HS-27A (cell line): ENCODE results near the gene MARCHF7.
A peak's percentile ranks its signal among the peaks of the same experiment; 100 is the strongest.
"Not testable (repeated sequence)": the region's sequence is repeated elsewhere in the genome, so short reads cannot be mapped to it uniquely, and the experiment has no call there.

Experiments
- DNase-seq: peaks from one replicate; pipeline ENCODE4 v3.0.0-alpha.2; 2012; ENCODE audit warnings: low read depth, missing footprints

The MARCHF7 gene

GRCh38 chr2:159712143-159712928 is at the start of gene MARCHF7:
Gene MARCHF7 (plus strand): TSS chr2:159712506. CDS start chr2:159729023, 16,517 bp downstream.
- peak; percentile 63 for DNase-seq

- not testable (repeated sequence) for DNase-seq
Measured at GRCh38 chr2:159667423-159667822, 44.9 kb upstream of the MARCHF7 start.

GRCh38 chr2:159671047-159671446 is 41.3 kb upstream of the MARCHF7 start:
- no peak for DNase-seq

DNA sequence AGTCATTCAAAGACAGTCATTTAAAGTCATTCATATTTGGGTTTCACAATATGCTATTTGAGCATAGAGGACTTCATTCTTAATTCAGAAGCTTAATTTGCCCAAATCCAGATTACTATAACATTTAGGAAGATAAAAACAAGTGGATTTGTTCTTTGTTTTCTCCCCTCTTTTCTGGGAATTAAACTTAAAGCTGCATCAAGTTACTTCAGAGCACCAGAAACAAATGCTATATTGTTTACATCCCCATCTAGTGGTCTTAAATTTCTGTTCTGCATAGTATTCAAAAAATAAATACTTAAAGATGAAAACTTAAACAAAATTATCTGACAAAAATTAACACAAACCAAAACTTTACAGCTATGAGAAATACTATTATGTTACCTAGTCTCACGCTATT is 34.7 kb upstream of the MARCHF7 start:
- no peak for DNase-seq

- no peak for DNase-seq
Measured at GRCh38 chr2:159680692-159681091, 31.6 kb upstream of the MARCHF7 start.

DNA sequence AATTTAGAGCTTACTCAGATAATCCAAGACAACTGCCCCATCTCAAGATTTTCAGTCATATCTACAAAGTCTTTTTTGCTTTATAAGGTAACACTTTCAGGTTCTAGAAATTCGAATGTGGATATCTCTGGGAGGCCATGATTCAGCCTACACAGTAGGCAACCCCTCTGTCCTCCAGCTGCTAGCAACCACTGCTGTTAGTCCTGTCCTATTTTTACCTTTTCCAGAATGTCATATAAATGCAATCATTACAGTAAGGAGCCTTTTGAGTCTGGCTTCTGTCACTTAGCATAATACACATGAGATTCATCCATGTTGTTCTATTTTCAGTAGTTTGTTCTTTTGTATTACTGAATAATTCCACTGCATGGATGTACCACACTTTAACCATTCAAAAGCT is 28.5 kb upstream of the MARCHF7 start:
- DNase-seq = no peak

GRCh38 chr2:159684796-159685195 is 27.5 kb upstream of the MARCHF7 start:
- peak; percentile 29 for DNase-seq

DNA sequence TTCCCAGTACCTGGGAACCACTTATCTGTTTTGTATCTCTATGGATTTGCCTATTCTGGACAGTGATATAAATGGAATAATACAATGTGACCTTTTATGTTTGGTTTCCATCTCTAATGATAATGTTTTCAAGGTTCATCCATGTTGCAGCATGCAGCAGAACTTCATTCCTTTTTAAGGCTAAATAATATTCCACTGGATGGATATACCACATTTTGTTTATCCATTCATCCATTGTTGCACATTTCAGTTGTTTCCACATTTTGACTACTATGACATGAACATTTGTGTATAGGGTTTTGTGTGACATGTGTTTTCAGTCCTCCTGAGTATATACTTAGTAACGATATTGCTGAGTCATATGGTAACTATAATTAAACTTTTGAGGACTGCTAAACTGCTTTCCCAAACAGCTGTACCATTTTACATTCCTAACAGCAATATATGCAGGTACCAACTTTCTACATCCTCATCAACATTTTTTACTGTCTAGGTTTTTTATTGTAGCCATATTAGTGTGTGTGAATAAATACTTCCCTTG is 17.7 kb upstream of the MARCHF7 start:
- DNase-seq = no peak

DNA sequence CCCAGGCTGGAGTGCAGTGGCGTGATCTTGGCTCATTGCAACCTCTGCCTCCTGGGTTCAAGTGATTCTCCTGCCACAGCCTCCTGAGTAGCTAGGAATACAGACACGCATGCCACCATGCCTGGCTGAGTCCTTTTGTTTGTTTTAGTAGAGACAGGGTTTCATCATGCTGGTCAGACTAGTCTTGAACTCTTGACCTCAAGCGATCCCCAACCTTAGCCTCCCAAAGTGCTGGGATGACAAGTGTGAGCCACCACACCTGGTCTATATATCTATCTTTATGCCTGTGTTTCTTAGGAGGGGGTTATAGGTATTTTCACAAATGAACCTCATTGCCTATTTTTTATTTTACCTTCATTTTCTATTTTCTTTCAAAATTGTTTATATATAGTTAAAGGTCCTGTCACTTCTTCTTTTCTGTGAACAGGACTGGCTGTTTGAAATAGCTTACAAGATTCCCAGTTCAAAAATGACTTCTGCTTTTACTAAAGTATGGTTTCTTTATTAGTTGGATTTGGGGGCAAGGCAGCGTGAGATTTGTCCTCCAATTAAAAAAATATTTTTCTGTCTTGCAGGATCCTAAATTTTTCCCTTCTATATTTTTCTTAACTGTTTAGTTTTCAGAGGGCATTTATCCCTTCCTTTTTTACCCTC is 16.4 kb upstream of the MARCHF7 start:
- no peak for DNase-seq

- DNase-seq = no peak
Measured at GRCh38 chr2:159703491-159703890, 8.8 kb upstream of the MARCHF7 start.

GRCh38 chr2:159706385-159706980 is 5.8 kb upstream of the MARCHF7 start:
- no peak for DNase-seq

DNA sequence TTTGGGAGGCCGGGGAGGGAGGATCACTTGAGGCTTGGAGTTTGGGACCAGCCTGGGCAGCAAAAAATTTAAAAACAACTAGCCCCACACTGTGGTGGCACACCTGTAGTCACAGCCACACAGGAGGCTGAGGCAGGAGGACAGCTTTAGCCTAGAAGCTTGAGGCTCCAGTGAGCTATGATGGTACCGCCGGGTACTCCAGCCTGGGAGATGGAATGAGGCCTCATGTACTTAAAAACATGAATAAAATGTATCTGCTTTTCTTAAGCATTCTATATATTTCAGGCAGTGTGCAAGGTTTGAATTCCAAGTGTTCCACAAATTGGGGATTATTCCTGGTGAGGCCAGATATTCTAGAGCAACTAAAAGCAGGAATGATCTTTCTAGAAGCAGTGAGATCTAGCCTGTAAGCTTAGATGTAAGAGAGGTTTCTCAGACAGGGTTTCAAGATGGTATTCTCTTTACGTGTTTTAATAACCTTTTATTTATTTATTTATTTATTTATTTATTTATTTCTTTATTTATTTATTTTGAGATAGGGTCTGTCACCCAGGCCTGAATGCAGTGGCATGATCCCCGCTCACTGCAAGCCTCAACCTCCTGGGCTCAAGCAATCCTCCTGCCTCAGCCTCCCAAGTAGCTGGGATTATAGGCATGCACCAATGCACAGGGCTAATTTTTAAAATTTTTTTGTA is 4.1 kb upstream of the MARCHF7 start:
- DNase-seq = no peak

DNA sequence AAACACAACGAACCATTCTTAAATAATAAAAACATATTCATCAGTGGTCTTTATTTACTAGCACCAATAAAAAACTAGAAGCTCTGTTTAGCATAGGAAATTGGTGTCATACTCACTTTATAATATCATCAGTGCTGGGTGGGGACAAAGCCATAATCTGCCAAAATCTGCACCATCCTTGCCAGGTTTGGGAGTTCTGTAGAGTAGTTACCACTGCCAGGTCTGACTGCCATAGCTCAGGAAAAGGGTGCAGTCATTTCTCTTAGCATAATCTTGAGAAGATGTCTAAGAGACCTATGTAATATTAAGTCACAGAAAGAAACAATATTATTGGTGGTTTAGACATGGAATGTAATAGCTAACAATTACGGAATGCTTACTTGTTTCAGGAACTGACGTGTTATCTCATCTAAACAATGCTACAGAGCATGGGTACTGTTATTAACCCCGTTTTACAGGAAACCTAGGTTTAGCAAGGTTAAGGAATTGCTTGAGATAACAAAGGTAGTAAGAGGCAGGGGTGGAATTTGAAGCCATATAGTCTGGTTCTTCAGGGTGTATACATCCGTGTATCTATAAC is 1.6 kb upstream of the MARCHF7 start:
- no peak for DNase-seq

DNA sequence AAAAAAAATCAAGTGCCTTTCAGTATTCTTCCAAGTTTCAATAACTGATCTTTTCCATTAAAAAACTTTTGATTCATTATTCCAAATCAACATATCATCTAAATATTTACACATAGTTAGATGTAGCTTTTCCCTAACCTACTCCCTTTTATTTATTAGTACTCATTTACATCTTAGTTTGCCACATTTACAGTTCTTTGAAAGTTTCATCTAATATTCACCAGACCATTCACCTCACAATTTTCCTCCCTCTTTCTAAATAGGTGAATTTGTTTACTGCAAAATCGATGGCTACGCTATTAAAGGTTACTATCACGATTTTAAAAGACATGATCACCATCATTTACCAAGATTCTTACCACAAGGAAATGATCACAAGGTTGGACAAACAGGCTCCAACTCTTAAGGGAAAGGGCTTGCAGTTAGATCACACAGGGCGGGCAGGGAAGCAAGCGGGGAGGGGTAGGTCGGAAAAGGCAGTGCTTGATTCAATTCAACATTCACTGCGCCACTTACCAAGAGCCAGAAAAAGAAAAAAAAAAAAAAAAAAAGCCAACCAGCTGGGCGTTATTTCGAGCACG is 654 bp upstream of the MARCHF7 start:
- DNase-seq = no peak

DNA sequence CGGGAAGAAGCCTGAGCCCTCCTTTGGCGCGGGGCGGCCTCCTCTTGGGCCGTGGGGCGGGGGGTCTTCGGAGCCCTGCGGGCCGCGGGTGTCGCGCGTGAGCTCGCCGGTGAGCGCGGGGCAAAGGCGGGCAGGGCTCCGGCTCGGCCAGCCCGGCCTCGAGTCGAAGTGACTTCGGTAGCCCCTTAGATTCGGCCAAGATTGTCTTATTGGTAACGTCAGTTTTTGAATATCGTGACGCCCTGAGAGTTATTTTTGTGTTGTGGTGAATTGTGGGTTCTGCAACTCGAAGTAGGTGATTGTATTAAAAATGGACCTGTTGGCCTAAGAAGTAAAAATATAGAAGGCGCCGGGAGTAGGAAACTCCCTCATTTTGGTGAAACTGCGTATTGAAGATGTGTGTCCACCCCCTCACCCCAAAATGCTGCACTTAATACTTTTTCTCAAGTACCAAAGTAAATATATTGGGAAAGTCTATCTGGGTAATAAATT is 669 bp downstream of the MARCHF7 start:
- no peak for DNase-seq

DNA sequence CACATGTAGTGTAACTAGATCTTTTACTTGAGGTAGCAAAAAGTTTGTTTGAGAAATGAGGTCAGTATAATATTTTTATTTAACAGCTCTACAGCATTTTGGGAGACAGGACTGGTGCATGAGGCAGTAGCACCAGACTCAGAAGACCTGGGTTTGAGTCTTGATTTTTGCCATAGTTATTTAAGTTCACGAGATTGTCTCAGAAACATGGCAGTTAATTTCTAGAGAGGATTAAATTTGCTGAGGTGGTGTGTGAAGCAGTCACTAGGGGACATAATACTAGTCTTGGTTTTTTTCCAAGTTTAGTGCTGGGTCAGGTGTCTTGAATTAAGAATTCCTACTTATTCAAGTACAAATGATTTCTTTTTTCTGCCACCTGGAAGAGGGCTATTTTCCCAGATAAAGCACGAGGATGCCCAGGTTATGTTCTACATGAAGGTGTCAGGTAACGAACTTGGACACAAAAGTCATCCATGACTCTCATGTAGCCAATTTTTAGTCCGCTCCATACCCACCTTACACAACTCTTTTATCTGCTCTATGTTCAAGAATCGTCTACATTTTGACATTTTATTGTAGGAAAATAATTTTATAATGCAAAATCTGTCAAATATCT is 1.4 kb downstream of the MARCHF7 start:
- no peak for DNase-seq

GRCh38 chr2:159714247-159714930 is 2.1 kb downstream of the MARCHF7 start:
- no peak for DNase-seq

GRCh38 chr2:159715451-159715850 is 3.1 kb downstream of the MARCHF7 start:
- DNase-seq = no peak

DNA sequence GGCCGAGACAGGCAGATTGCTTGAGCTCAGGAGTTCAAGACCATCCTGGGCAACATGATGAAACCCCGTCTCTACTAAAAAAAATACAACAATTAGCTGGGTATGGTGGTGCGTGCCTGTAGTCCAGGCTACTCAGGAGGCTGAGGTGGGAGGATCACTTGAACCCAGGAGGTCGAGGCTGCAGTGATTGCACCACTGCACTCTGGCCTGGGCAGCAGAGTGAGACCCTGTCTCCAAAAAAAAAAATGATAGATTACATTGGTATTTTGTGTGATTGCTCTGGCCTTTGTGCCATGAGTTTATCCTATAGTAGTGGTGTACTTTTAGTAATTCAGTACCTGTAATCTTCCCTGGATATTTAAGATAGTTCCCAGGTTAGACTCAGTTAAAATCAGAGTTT is 4.1 kb downstream of the MARCHF7 start:
- DNase-seq = not testable (repeated sequence)

DNA sequence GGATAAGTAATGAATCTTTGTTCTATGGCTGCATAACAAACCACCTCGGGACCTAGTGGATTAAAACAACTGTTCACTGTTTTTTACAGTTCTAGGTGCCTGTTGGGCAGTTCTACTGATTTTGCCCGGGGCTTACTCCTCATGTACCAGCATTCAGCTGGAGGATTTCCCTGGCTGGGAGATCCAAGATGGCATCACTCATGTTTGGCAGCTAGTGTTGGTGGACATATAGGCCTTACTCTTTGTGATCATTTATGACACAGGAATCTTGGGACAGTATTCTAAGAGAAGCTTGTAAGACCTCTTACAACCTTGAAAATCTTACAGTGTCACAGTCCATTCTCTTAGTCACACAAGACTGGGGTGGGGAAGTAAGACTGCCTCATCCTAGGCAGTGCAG is 4.6 kb downstream of the MARCHF7 start:
- DNase-seq = no peak
